K562 (cell line): Measurements from ENCODE around the gene TBXAS1. TPM values are rescaled to one million over a fixed set of nuclear protein-coding genes. Genes with fewer than 3 reads are reported as not detected.

ENCODE experiments used
- CHD1 ChIP-seq: fragments of 200-600 bp; sonication (generic); IDR thresholded peaks from one replicate; pipeline ENCODE4 v1.6.1; 2012; ENCODE audit warnings: mild to moderate bottlenecking, moderate library complexity, low read length, inconsistent platforms
- CREB3 ChIP-seq: fragments of 450-650 bp; conservative IDR thresholded peaks from 2 replicates; pipeline ENCODE4 v1.6.1; 2016; ENCODE audit warnings: missing genetic modification characterization, low read depth, mild to moderate bottlenecking, missing compliant biosample characterization, moderate library complexity
- FOXM1 ChIP-seq, 2 experiments: fragments of 450-650 bp in 1 of 2; sonication (generic) in 1 of 2; formaldehyde crosslinking in 1 of 2; IDR thresholded peaks; 2 replicates each; pipeline versions ENCODE4 v1.6.1 to v1.9.0; 2017 to 2022; ENCODE audit warnings: low read depth in 2 of 2, mild to moderate bottlenecking in 2 of 2, missing genetic modification reagents in 1 of 2, moderate library complexity in 1 of 2
- MCM2 ChIP-seq: fragments of 450-650 bp; IDR thresholded peaks from 2 replicates; pipeline ENCODE4 v1.6.1; 2017; ENCODE audit warnings: low read depth, mild to moderate bottlenecking
- MCM3 ChIP-seq: fragments of 450-650 bp; IDR thresholded peaks from 2 replicates; pipeline ENCODE4 v1.6.1; 2016
- MTA3 ChIP-seq: fragments of 450-650 bp; formaldehyde crosslinking; IDR thresholded peaks from 2 replicates; pipeline ENCODE4 v1.6.1; 2017; ENCODE audit warnings: mild to moderate bottlenecking, borderline replicate concordance
- RBM17 ChIP-seq: fragments of 200-400 bp; formaldehyde crosslinking; IDR thresholded peaks from 2 replicates; pipeline ENCODE4 v1.6.1; 2017; ENCODE audit warnings: low read depth, mild to moderate bottlenecking, low read length, borderline replicate concordance
- RERE ChIP-seq: sonication (generic); formaldehyde crosslinking; IDR thresholded peaks from 2 replicates; pipeline ENCODE4 v1.8.0; 2023; ENCODE audit warnings: missing genetic modification reagents, mild to moderate bottlenecking, borderline replicate concordance
- TAF1 ChIP-seq: IDR thresholded peaks from 2 replicates; pipeline ENCODE4 v1.6.1; 2011; ENCODE audit warnings: mild to moderate bottlenecking, low read length, moderate library complexity; ENCODE audit not compliant: insufficient read depth, control insufficient read depth, severe bottlenecking; ENCODE audit errors: extremely low read depth
- TFAM ChIP-seq: fragments of 250-450 bp; sonication (Bioruptor Pico); conservative IDR thresholded peaks from 2 replicates; pipeline ENCODE4 v1.5.0; 2021; ENCODE audit warnings: mild to moderate bottlenecking, moderate library complexity
- ZNF398 ChIP-seq: fragments of 250-450 bp; sonication (Bioruptor Pico); IDR thresholded peaks from 2 replicates; pipeline ENCODE4 v1.8.0; 2021; ENCODE audit warnings: moderate library complexity, mild to moderate bottlenecking, inconsistent platforms
- ZNF592 ChIP-seq: fragments of 450-650 bp; IDR thresholded peaks from 2 replicates; pipeline ENCODE4 v1.6.1; 2017; ENCODE audit warnings: antibody characterized with exemption, mild to moderate bottlenecking
- ZNF707 ChIP-seq: fragments of 250-450 bp; sonication (Bioruptor Pico); conservative IDR thresholded peaks from 2 replicates; pipeline ENCODE4 v1.8.0; 2022; ENCODE audit warnings: inconsistent platforms, mild to moderate bottlenecking, moderate library complexity
- ZNF76 ChIP-seq: fragments of 250-450 bp; sonication (Bioruptor Pico); IDR thresholded peaks from 2 replicates; pipeline ENCODE4 v1.4.0; 2020; ENCODE audit warnings: mild to moderate bottlenecking, moderate library complexity, borderline replicate concordance
- ZZZ3 ChIP-seq: fragments of 450-650 bp; IDR thresholded peaks from 2 replicates; pipeline ENCODE4 v1.6.1; 2016; ENCODE audit warnings: antibody characterized with exemption, mild to moderate bottlenecking, moderate library complexity
- polyA plus RNA-seq, 8 experiments: library from polyadenylated mRNA; depleted of rRNA in 4 of 8; stranded (reverse) in 5 of 8; unstranded in 3 of 8; fragments of >200 nt; fragmentation: Nextera tagmentation in 2 of 8; fragmentation: Illumina TruSeq in 1 of 8; extraction: Ambion mirVana in 2 of 8; extraction: Trizol in 1 of 8; gene quantifications; 2 replicates each; pipeline versions ENCODE4 v1.2.1 to v1.2.3, GENCODE V29; 2011 to 2014; ENCODE audit warnings: inconsistent platforms in 1 of 8, missing spikeins in 1 of 8
- total RNA-seq, 7 experiments: library from RNA; depleted of rRNA in 6 of 7; stranded (reverse); fragments of >200 nt in 6 of 7; fragmentation: Illumina TruSeq in 2 of 7; extraction: Trizol in 2 of 7; gene quantifications; 2 replicates each; pipeline versions ENCODE4 v1.2.1 to v1.2.3, GENCODE V29; 2011 to 2021; ENCODE audit warnings: low replicate concordance in 1 of 7

Gene TBXAS1
- total and polyA plus RNA-seq, 9 of the 15 experiments (the other 6 are each of a cell fraction or from before 2014, with no cell fraction given), result 1.1 to 8.3 (median 1.9) TPM

- TF ChIP-seq MCM2, result no peak
- TF ChIP-seq ZNF76 (CRISPR knock-in tag), result no peak
- no peak for TF ChIP-seq ZNF398 (CRISPR knock-in tag)
- no peak for TF ChIP-seq CHD1
- TF ChIP-seq CREB3, result no peak
- no peak for TF ChIP-seq MTA3
- TF ChIP-seq RBM17, result no peak
- TF ChIP-seq RERE (CRISPR knock-in tag), result no peak
- no peak for TF ChIP-seq ZZZ3
- no peak for TF ChIP-seq TAF1
- no peak for TF ChIP-seq ZNF707 (CRISPR knock-in tag)
- TF ChIP-seq ZNF592, result no peak
- no peak for TF ChIP-seq FOXM1 (IDR thresholded peaks at IDR 0.05; ENCODE audit: low read depth)
- no peak for TF ChIP-seq FOXM1 (CRISPR knock-in tag; IDR thresholded peaks at IDR 0.05; ENCODE audit: low read depth)
- TF ChIP-seq TFAM (CRISPR knock-in tag), result no peak
- no peak for TF ChIP-seq MCM3
Observed at GRCh38 chr7:140060243-140060630, 231.2 kb downstream of the TBXAS1 start (continued).
